HT1080 (cell line): ENCODE results near the gene SP3. TPM values are rescaled to one million over a fixed set of nuclear protein-coding genes. Genes with fewer than 3 reads are reported as not detected.
"Not testable (repeated sequence)": the region's sequence is repeated elsewhere in the genome, so short reads cannot be mapped to it uniquely, and the experiment has no call there.

Source experiments
- DNase-seq: peaks from one replicate; pipeline ENCODE4 v3.0.0-alpha.2; 2015; ENCODE audit warnings: low read depth
- total RNA-seq: library from RNA; depleted of rRNA; stranded (reverse); fragments of >200 nt; shearing (Covaris generic); gene quantifications from 2 replicates; pipeline ENCODE4 v1.2.3, GENCODE V29; 2014

SP3 gene
- total RNA-seq, 1 experiment from 2014 or later = 117 TPM

DNA sequence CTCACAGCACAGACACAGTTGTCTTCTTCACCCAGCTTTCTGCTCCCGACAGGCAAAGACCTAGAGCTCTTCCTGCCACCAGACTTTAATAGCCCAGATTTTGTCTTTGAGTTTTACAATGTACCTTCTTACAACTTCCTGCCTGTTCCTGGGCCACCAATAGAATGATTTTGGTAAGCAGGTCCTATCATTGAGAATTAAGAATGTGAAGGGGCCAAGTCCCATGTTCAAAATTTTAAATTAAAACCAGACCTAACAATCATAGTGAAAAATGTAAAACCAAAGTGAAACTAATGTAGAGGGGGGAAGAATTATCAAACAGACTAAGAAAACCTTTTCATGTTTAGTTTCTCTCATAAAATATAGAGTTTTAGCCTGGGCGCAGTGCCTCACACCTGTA lies 72.8 kb downstream of the SP3 start:
- DNase-seq = no peak

DNA sequence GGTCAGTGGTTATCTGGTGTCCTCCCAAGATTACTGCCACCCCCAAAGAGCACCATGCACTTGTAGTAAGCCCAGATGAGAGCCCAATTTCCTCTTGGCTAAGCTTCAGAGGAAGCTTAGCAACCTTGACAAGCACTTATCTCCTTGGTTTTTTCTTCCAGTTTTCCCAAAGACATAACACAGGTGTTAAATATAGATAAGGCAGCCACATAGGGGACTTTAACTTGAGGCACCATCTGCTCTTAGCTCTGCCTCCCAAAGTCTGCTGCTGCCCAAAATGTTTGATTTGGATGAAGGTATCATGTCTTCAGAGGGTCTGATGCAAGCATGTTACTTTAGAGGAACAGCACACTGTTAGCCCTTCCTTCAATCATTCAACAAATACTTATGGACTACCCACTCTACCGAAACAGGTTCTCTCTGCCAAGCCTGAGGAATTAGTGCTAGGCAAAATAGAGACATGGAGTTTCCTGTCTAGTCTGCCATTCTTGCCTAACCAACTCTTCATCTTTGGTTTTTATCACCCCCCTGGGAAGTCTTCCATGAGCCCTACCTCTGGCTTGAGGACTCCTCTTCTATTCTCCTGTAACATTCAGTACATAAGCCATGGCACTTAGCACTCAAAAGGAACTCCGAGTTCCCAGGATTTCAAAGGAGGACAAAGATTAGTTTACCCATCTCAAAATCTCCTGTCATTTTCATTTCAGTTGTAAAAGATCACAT lies 73.7 kb downstream of the SP3 start:
- no peak for DNase-seq

DNA sequence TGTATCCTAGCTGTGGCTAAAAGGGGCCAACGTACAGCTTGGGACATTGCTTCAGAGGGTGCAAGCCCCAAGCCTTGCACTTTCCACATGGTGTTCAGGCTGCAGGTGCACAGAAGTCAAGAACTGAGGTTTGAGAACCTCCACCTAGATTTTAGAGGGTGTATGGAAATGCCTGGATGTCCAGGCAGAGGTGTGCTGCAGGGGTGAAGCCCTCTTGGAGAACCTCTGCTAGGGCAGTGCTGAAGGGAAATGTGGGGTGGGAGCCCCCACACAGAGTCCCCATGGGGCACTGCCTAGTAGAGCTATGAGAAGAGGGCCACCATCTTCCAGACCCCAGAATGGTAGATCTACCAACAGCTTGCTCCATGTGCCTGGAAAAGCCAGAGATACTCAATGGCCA lies 75.7 kb downstream of the SP3 start:
- not testable (repeated sequence) for DNase-seq

DNA sequence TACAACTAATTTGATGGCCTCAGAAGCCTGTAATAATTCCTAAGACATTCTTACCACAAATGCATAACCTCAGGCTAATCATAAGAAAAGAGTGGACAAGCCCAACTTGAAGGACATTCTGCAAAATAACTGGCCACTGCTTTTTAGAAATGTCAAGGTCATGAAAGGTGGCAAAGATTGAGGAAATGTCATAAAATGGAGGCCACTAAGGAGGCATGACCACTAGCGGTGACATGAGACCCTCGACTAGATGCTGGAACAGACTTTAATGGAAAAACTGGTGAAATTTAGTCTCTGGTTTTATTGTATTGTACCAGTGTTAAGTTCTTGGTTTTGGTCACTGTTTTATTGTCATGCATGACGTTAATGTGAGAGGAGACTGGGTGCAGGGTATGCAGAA lies 78.6 kb downstream of the SP3 start:
- DNase-seq = no peak

DNA sequence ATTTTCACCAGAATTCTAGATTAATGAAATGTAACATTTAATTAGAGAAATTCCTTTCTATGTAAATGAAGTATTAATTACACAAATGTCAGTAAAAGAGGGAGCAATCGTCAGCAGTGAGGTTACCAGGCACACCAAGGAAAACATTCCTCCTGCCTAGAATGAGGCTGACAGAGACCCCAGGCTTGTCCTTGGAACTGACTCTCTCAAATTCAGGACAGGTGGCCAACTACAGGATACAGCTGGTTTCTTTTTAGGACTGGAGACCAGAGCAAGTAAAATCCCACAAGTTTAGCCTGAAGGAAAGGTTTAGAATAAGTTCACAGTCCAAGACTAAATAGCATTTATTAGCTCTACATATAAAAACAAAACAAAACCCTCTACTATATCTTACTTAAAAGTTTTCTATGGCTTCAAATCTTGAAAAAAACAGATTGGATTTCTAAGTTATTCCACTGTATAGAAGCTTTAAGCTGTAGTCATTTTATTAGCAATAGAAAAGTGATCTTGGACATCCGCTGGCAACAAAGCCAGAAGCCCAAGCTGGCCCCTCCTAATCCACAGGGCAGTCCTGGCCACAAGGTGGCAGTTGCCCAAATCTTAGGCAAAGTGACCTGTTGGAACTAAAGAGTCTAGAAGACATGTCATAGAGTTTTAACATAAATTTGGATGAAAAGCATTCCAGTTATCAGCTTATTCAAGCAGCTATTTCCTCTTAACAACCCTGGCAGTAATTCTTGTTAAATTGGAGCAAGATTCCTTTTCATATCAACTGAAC lies 81.0 kb downstream of the SP3 start:
- peak; percentile 15 for DNase-seq

DNA sequence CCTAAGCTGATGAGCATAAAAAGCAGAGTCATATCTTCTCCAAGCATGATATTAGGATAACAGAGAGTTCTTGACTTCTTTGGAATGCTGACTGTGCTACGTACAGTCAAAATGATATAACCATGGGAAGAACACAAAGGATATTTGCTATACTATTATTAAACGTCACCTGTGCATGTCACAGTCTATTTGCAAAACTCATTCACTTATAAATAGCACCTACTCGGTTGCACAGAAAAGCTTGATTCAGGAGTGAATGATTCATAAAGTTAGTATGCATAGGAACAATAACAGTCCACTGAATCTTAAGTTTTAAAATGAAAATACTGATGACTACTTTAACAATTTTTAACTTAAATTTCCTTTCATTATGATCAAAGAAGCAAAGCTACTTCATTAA lies 83.3 kb downstream of the SP3 start:
- no peak for DNase-seq

DNA sequence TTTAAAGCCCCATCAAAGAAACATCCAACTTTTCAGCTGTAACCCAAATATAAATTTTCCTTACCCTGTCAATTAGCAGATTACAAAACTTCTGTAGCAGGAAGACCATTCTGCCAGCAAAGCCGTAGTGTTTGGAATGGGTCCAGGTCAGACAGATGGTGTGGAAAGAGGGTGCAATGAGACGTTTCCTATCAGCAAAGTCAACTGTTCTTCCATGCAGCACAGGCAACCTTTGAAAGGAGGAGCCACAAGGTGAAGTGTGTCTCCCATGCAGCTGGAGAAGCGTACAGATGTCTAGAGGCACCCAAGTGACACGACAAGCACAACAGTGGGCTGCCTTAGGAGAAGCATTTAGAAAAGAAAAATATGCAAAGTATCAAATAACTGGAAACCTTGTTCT lies 83.7 kb downstream of the SP3 start:
- no peak for DNase-seq

DNA sequence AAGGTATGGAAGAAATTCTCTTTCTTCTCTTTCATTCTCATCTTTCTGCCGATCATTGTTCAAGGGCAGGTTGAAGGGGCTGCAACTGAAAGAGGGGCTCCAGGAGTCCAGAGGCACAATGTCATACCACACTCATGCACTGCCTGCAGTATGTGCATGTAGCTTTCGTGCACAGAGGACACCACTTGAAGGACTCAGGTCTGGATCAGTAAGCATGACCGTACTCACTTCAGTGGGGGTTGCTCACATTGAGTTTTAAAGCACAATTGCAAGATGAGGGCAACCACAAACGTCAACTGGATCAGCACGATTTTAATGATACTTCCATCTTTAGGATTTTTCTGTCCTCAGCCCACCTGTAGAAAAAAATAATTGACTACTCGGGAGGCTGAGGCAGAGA lies 84.6 kb downstream of the SP3 start:
- no peak for DNase-seq

DNA sequence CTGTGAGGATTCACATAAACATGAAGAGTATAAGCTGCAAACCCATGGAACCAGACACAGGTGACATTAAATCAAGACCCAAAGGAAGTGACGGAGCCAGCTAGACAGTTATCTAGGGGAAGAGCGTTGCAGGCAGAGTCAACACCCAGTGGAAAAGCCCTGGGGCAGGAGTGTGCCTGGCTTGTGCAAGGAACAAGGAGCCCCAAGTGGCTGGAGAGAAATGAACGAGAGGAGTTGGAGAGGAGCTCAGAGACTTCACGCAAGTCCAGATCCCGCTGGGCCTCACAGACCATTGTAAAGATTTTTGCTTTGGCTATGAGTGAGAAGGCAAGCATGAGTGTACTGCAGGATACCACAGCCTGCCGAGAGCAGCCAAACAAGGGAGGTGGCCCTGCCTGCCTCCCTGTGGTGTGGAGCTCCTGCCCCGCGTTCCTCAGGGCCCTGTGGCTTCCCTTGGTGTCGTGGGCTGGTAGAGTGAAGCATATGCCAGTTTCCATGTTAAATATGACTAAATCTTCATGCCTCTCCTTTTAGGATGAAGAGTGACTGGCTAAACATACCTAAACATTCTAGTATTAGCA lies 88.2 kb downstream of the SP3 start:
- no peak for DNase-seq

DNA sequence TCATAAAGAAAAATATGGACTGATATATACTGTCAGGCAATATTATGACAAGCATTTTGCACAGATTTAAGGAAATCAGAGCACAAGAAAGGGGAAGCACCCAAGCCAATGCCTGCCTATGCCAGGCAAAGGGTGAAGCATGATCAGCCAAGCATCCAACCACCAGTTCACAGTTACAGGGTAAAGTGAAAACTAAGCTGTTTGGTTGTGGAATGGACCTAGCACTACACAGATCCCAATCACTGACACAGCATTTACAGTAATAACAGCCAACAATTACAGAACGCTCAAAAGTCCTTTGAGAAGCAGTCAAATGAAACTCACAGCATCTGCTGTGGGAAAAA lies 90.3 kb downstream of the SP3 start:
- no peak for DNase-seq

DNA sequence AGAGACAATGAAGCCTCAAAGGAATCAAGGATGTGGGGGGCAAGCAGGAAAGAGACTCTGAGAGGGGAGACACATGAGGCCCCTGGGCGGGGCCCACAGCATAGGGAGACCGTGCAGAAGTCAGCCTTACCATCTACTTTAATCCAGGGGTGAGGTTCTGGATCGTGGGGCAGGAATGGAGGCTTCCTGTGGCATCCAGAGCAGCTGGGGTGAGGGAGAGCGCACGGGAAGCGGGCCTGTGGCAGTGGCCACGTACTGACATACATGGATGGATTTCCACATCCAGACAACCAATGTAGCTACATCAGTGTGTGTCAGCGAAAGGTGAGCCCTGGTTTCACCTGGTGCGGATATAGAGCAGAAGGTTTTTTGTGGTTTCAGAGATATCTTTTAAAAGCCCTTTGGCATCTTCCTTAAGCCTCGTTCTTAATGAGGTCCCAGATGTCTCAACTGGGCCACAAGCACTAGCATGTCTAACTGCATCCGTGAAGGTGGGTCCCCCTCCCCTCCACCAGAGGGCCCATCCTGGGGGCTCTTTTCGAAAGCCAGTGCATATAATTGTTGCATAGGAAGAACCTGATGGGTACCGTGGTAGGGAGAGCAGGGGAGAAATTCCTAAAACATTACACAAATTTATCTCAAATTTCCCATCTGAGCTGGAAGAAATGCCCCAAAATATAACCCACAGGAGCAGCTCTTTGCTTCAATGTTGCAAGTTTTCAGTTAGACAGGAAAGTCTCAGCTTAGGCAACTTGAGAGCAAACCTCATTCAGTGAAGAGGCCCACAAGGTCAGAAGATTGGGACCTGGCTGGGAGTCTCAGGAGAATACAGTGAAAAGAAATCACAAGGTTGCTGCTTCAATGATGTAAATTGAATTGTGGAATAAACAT lies 90.9 kb downstream of the SP3 start:
- DNase-seq = no peak

DNA sequence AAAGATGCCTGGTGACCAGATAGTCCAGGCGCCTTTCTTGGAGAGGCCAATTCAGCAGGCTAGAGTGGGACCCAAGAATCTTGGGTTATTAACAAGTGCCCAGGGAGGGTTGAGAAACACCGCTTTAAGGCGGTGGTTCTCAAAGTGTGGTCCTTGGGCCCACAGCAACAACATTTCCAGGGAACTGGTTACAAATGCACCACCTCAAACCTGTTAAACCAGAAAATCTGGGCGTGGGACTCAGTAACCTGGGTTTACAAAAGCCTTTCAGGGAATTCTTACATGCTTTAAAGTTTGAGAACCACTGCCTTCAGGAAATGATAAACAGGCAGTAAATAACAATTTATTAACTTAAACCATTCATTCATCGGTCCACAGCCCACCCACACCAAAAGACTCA lies 92.5 kb downstream of the SP3 start:
- no peak for DNase-seq

DNA sequence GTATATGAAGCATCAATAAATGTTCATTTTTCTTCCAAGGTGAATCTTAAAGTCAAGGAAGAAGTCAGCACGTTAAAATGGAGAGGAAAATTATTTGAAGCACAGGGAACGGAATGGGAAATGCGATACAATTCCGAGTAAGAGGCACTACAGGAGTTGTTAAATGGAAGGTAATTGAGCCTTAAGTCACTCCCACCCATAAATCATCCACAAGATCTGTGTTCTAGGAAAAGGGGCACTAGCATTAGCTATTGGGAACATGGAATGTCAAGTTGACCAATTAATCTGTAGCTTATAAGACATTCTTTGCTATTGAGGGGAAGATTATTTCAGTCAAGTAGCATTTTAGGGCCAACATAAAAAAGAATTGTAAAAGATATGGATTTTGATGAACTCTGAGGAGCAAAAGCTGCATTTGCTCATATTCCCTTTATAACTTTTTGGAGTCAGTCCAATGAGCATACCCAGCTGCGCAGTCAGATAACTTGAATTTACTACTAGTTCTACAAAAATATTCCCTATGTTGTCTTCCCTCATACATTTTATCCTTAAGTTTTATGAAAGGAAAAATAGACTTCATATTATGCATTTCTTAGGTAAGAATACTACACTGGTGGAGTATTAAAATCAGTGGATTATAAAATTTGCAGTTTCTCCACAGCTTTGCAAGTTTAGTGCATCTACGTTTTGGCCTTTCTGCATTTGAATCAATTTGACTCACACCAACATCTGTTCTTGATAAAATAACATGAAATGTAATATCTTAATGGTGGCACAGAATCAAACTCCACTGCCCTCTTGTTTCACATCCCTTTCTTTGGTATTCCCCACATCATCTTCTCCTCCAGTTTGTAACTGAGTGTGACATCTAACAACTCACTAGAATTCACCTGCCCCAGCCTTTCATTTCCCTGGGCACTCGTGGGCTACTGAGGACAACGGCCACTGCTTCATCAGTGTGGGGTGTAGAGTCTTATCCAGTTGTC lies 95.6 kb downstream of the SP3 start:
- DNase-seq = no peak

DNA sequence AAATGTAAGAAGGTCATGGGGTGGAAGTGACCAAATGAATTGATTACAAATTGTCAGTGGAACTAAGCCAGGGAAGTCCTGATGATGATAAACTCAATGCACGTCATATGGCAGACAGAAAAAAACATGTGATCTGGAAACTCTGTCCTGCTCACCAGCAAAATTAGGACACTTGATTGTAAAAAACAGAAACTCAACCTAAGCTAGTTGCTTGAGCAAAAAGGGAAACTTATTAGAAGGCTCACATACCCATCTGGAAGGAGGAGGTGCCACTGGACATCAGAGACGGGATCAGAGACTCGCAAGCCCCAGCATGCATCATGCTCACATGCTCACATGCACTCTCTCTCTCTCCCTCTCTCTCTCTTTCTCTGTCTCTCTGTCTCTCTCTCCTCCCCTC lies 96.8 kb downstream of the SP3 start:
- DNase-seq = no peak

DNA sequence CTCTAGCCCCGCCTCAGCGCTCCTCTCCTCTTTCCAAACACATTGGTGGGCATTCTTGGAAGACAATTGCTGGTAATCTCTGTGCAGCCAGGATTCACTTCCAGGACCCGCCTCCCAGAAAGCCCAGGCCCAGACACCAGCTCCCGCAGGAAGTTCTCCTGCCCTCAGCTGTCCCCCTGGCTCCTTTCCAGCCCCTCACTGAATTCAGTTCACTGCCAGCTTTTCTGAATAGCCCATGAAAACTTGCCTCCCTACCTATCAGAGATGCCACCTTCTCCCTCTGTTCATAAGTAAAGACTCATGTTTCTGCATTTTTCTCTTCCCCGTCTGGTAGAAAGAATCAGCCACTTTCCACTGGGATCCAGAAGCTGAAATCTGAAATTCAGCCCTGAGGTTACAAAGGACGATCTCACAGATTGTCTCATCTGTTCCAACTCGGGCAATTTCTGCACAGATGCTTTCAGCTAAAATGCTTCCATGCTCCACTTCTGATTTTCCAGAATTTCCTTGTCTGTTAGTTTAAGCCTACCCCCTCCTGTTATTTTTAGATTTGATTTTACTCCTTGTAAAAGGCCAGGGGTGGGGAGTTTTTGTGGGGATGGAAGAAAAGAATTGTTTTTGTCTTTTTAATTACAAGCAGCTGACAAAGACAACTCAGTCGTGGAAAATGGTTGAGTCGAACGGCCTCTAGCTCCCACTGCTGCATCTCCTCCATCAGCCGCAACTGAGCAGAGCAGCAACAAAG lies 98.1 kb downstream of the SP3 start:
- no peak for DNase-seq

DNA sequence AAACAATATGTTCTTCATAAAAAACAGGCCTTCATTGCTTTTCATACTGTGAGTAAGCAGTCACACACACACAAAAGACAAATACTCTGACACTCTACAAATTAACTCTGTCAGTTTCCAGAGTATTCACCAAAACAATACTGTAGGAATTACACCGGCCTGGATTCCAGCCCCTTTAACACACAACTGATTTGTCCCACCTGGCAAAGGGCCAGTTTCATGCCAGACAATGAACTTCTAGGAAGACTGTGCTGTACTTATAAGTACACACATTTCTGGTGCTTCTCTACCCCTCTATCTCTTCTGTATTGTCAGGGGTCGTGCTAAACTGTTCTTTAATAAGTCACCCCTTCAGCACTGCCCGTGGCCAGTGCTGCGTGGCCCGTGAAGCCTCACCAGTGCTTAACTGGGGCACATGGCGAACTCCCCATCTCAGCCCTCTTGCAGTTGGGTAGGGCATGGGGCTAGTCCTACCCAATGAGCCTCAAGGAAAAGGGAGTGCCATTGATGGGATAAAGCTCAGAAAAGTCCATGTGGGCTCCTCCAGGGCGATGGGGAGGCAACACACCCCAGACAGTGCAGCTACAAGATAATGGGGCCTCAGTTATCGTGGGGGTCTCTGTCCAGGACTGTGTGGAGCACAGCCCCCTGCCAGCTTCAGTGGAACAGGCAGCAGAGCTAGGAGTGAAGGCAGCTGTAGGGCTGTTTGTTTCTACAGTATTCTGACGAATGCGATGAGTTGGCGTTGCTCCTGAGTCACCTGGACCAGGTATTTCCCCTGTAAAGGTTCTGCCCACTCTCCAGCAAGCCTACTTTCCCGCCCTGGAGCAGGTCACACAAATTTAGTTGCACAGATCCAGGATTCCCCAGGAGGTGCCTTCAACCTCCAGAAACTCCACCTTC lies 99.0 kb downstream of the SP3 start:
- no peak for DNase-seq

DNA sequence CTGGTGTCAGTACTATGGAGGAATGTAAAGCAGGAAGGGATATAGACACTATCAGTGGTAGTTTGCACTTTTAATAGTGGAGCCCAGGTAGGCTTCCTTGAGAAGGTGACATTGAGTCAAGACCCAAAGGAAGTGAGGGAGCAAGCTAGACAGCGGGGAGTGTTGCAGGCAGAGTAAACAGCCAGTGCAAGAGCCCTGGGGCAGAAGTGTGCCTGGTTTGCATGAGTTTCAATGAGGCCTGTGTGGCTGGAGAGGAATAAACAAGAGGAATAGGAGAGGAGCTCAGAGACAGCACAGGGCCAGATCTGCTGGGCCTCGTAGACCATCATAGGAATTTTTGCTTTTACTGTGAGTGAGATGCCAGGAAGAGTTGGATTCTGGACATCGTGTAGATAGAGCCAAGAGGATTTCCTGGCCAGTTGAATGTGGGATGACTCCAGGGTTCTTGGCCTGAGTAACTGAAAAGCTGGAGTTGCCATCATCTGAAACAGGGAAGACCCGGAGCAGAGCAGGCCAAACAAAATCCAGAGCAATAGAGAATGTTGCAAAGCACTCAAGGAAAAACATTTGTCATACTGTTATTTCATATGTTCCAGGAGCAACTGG lies 102.5 kb downstream of the SP3 start:
- DNase-seq = no peak

DNA sequence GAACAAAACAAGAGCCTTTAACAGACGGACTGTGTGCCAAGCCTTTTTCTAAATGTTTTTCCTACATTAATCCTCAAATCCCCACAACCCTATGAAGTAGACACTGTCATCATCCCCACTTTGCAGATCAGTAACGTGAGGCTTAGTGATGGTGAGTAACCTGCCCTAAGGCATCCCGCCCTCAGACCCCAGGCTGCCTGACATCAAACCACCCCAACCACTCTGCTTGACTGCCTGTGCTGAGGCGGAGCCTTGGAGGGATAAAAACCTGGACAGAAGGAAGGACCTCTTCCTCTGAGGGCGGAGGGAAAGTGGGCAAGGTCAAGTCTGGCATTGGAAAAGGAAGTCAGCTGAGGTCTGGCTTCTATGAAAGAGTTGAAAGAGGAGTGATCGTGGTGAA lies 104.6 kb downstream of the SP3 start:
- DNase-seq = no peak
